HG03378 (cell line): ENCODE measurements around the gene ENDOD1.

ENCODE experiments used
- ATAC-seq: cut with Tn5 transposase; IDR thresholded peaks from one replicate; pipeline ENCODE4 v1.9.1; 2021; ENCODE audit warnings: mild to moderate bottlenecking, moderate library complexity; ENCODE audit not compliant: unreplicated experiment

Gene ENDOD1

DNA sequence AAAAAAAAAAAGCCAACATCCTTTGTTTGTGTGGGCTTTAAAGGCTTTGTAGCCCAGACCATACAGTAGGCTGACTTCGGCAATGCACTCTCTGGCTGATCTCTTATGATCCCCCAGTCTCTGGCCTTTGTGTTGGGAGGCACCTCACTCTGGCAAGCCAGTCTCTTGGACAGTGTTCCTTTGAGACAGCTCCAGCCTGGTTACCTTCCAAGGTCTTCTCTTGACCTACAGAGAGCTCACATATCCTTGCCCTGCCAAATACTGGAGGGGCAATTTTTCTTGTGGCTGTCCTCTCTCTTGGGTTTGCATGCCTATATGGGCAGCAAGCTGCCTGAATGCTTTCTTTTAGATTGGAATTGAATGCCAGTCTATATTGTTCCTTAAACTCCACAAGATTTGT, 71.6 kb downstream of the ENDOD1 start:
- no peak for ATAC-seq

DNA sequence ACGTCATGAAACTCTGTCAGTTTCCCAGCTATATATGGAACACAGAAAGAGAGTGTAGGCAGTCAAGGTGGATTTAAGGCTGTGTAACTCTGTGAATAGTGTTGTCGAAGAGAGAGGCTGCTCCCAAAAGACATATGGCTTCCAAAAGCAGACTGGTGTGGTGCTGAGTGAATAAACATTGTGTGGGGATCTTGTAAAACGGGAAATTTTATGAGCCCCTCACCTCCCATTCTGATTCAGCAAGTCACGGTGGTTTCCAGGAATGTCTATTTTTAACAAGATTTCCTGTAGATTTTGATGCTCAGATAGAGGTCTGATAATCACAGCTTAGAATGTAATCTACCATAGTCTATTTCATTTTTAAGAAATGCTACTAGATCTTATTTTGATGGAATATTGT, 73.5 kb downstream of the ENDOD1 start:
- ATAC-seq = no peak

DNA sequence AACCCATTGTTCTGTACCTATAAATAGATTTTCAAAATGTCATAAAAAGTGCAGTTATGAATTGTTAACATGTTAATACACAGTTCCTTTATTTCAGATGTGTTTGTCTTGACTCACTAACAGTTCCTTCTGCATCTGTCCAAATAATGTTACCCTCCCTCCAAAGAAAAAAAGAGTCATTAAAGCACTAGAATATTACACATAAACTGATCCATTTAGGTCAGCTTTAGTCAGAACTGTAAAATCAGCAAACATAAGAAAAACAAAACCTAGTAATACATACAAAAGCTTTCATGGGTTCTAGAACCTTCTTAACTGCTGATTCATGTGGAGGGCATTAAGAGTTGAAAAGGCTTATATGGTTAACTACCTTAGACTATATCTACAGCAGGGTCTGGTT, 76.0 kb downstream of the ENDOD1 start:
- ATAC-seq = no peak

GRCh38 chr11:95166781-95167180, 77.1 kb downstream of the ENDOD1 start:
- no peak for ATAC-seq

DNA sequence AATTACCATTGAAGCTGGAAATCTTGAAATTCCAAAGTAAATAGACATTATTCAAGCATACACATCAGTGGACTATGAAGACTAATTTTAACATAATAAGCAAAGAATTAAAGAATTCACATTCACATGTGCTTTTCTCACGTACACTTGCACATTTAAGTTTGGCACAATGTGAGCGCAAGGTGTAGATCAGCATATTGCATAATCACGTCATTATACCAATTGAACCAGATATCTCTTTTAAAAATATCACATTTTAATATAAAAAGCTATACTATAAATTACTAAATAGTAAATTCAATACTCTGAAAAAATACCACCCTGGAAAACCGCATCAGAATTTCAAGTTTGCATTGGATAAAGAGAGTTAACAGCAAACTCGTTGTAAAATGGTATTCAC, 80.6 kb downstream of the ENDOD1 start:
- no peak for ATAC-seq

DNA sequence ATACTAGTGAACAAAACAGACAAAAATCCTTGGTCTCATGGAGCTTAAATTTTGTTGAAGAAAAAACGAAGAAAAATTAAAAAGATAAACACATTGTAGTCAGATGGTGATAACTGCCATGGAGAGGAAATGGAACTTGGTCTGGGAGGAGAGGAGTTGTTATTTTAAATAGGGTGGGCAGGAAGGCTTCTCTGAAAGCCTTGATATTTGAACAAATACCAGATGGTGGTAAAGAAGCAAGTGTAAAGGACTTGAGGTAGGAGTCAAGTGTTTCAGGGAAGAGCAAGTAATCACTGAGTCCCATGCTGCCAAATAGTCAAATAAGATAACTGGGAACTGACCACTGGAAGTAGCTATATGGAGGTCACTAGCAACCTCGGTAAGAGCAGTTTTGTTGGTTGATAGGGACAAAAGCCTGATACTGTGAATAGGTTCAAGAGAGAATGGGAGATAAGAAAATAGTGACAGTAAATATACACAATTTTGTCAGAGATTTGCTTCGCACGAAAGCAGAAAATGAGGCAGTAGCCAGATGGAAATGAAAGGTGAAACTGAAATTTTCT, 86.3 kb downstream of the ENDOD1 start:
- no peak for ATAC-seq
